ENCODE data around the gene ZNF829. TPM values are rescaled to one million over a fixed set of nuclear protein-coding genes. Genes with fewer than 3 reads are reported as not detected.

ZNF829 gene
- total RNA-seq, result 1 to 10 TPM; 2.4 to 2.9 TPM
- polyA plus RNA-seq (ENCODE audit: insufficient read length in 6 of 6), result 1 to 10 TPM; 6.3 to 7.6 (median 7.5) TPM
- long read RNA-seq, donor 1, result 0 reads
- long read RNA-seq, donor 2, partial matches to known transcripts, result 11 of 11 reads
- long read RNA-seq, donor 2, other reads (novel, unspliced or antisense), result 0 of 11 reads
- long read RNA-seq, donor 3, result 0 reads
- long read RNA-seq, donor 4, result 0 reads
- long read RNA-seq, donor 5, result 0 reads
- long read RNA-seq, donor 6, result 0 reads
- long read RNA-seq, donor 7, result 0 reads
- long read RNA-seq, donor 8, partial matches to known transcripts, result 11 of 12 reads
- long read RNA-seq, donor 8, other reads (novel, unspliced or antisense), result 0 of 12 reads
- long read RNA-seq, donor 9, result 0 reads
- long read RNA-seq, donor 10, partial matches to known transcripts, result 0 of 1 reads
- long read RNA-seq, donor 10, other reads (novel, unspliced or antisense), result 1 of 1 reads
- long read RNA-seq, donor 11, result 0 reads
- long read RNA-seq, donor 12, partial matches to known transcripts, result 0 of 1 reads
- long read RNA-seq, donor 12, other reads (novel, unspliced or antisense), result 0 of 1 reads

DNA sequence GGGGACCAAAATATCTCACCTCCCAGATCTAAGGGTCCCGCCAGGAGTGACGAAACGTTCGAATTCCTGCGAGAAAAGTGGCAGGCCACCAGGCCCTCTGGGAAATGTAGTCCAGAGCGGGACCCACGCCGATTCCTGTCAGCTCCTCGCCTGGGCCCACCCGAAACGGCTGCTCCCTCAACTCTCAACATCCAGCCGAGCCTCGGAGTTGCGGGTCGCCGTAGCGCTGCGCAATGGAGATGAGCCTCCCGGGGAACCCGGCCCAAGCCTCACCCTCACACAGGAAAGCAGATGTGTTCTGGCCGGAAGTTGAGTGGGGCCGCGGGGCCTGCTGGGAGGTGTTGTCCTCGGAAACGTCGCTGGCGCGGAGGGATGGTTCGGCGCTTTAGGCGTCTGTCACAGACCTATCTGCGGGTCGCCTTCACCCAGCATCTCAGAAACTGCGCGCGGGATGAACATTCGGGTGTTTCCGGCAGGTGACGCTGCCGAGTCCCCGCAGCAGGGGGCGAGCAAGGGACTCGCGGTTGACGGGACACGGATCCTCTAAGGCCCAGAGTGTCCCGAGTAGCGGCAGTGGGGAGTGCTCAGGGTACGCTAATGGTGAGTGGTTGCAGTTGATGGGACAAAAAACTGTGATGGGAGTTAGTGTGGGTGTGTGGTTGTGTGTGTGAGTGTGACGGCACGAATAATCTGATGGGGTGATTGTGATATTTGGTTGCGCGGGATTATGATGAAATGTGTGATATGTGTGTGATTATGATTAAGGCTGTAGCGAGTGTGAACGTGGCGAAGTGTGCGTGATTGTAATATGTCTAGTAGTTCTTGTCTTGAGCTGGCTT lies at the start of gene ZNF829, which contains the start of gene ZNF568:
ZNF829 (minus strand) TSS at position 300 of the 839 bp plus-strand sequence. CDS start 1,124 bp downstream, outside the sequence.
ZNF568 (plus strand) TSS at position 341 of the 839 bp plus-strand sequence. CDS start 6,439 bp downstream, outside the sequence.
- ATAC-seq (peak; percentile 99), DNase-seq (peak; percentile 90 to 94 (median 92))
- peaks cover 8 to 15% of the 10 kb centered on the region in 2 donors for H3K4me1 ChIP-seq
- peaks cover 0 to 41% of the 10 kb centered on the region in 2 donors for H3K9me3 ChIP-seq
- peak within 1 kb of the TSS; percentile 72 to 89 for H3K4me3 ChIP-seq
- intact Hi-C loops (cut with DNase I), result no loop called here
- H3K27me3 ChIP-seq, result no peaks in the 10 kb centered on the region
- peak within 1 kb of the TSS; percentile 93 to 95 for H3K27ac ChIP-seq
- H3K36me3 ChIP-seq, result peaks cover 0 to 48% of the 10 kb centered on the region in 2 donors
- TF ChIP-seq, protein P1, sequence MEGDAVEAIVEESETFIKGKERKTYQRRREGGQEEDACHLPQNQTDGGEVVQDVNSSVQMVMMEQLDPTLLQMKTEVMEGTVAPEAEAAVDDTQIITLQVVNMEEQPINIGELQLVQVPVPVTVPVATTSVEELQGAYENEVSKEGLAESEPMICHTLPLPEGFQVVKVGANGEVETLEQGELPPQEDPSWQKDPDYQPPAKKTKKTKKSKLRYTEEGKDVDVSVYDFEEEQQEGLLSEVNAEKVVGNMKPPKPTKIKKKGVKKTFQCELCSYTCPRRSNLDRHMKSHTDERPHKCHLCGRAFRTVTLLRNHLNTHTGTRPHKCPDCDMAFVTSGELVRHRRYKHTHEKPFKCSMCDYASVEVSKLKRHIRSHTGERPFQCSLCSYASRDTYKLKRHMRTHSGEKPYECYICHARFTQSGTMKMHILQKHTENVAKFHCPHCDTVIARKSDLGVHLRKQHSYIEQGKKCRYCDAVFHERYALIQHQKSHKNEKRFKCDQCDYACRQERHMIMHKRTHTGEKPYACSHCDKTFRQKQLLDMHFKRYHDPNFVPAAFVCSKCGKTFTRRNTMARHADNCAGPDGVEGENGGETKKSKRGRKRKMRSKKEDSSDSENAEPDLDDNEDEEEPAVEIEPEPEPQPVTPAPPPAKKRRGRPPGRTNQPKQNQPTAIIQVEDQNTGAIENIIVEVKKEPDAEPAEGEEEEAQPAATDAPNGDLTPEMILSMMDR (IDR thresholded peaks at IDR 0.05), result peak in 1 of 2 donors; percentile 49

DNA sequence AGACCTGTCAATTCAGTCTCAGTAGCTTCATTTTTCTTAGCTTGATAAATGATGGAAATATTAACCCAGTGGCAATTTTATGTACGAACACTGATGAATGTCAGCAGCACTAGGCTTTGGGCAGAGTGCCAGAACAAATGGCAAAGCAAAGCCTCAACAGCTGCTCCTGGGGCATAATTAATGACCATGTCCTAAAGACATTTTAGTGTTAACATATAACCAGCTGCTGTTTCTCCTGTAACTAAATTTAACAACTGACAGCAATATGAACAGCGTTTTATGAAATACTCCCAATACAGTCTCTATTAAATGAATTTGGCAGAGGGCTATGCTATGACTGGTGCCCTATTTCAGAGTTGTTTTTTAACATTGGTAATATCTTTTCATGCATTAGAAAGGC lies 47.2 kb upstream of the ZNF829 start:
- intact Hi-C loops (cut with DNase I), result no loop called here
- TF ChIP-seq, protein P1 (IDR thresholded peaks at IDR 0.05), result no peak
- ATAC-seq, result no peak
- H3K4me3 ChIP-seq, result no peak overlapping the region
- H3K27me3 ChIP-seq, result no peaks in the 10 kb centered on the region
- no peaks in the 10 kb centered on the region for H3K4me1 ChIP-seq
- H3K9me3 ChIP-seq, result peaks cover 4 to 92% of the 10 kb centered on the region in 2 donors
- H3K27ac ChIP-seq, result no peak overlapping the region
- DNase-seq, result peak in 1 of 4 donors; percentile 17
- no peaks in the 10 kb centered on the region for H3K36me3 ChIP-seq

DNA sequence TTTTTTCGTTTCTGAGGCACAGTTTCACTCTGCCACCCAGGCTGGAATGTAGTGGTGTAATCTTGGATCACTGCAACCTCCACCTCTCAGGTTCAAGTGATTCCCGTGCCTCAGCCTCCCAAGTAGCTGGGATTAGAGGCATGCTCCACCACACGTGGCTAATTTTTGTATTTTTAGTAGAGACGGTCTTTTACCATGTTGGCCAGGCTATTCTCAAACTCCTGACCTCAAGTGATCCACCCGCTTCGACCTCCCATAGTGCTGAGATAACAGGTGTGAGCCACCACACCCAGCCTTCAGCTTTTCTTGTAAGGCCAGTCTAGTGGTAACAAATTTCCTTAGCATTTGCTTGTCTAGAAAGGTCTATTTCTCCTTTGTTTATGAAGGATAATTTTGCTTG lies 46.3 kb upstream of the ZNF829 start:
- intact Hi-C loops (cut with DNase I), result no loop called here
- no peak for DNase-seq
- TF ChIP-seq, protein P1 (IDR thresholded peaks at IDR 0.05), result no peak
- Histone ChIP-seq H3K27me3 (no peaks in the 10 kb centered on the region), H3K36me3 (no peaks in the 10 kb centered on the region), H3K4me1 (no peaks in the 10 kb centered on the region), H3K4me3 (no peak overlapping the region), H3K9me3 (peaks cover 4 to 98% of the 10 kb centered on the region in 2 donors), H3K27ac (no peak overlapping the region)
- ATAC-seq, result no peak

DNA sequence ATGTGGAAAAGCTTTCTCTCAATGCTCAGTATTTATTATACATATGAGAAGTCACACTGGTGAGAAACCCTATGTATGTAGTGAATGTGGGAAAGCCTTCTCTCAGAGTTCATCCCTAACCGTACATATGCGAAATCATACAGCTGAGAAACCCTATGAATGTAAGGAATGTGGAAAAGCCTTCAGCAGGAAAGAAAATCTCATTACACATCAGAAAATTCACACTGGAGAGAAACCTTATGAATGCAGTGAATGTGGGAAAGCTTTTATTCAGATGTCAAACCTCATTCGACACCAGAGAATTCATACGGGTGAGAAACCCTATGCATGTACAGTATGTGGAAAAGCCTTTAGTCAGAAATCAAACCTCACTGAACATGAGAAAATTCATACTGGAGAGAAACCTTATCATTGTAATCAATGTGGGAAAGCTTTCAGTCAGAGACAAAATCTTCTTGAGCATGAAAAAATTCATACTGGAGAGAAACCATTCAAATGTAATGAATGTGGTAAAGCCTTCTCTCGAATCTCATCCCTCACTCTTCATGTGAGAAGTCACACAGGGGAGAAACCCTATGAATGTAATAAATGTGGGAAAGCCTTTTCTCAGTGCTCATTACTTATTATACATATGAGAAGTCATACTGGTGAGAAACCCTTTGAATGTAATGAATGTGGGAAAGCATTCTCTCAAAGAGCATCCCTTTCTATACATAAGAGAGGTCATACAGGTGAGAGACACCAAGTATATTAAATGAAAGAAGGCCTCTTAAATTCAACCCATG lies 34.4 kb upstream of the ZNF829 start:
- Histone ChIP-seq H3K27ac (no peak overlapping the region), H3K9me3 (peaks cover 0 to 100% of the 10 kb centered on the region in 2 donors), H3K4me1 (no peaks in the 10 kb centered on the region), H3K36me3 (peaks cover 4 to 62% of the 10 kb centered on the region in 2 donors), H3K4me3 (no peak overlapping the region), H3K27me3 (no peaks in the 10 kb centered on the region)
- DNase-seq, result no peak
- TF ChIP-seq, protein P1 (IDR thresholded peaks at IDR 0.05), result no peak
- intact Hi-C loops (cut with DNase I), result no loop called here
- no peak for ATAC-seq

All from left lung (tissue), 14 donors.